Liver (tissue), 3 donors: ENCODE results near the gene DDX25.

ENCODE experiments used
- CTCF ChIP-seq: fragments of 150-350 bp; IDR thresholded peaks from 2 replicates; pipeline ENCODE4 v1.5.1; 2017; ENCODE audit warnings: improper control_type of control experiment, low read depth, low read length; ENCODE audit not compliant: missing input control
- FOXA2 ChIP-seq: IDR thresholded peaks from 2 replicates; pipeline ENCODE4 v1.6.1; 2016; ENCODE audit warnings: antibody characterized with exemption
- MAX ChIP-seq: IDR thresholded peaks from 2 replicates; pipeline ENCODE4 v1.6.1; 2016; ENCODE audit warnings: antibody characterized with exemption
- RXRA ChIP-seq, 2 donors: IDR thresholded peaks; 2 replicates each; pipeline ENCODE4 v1.6.1; 2017 to 2018; ENCODE audit warnings: antibody characterized with exemption in 2 of 2, mild to moderate bottlenecking in 1 of 2
- SP1 ChIP-seq: IDR thresholded peaks from 2 replicates; pipeline ENCODE4 v1.6.1; 2018; ENCODE audit warnings: antibody characterized with exemption, mild to moderate bottlenecking
- TAF1 ChIP-seq: conservative IDR thresholded peaks from 2 replicates; pipeline ENCODE4 v1.6.1; 2016; ENCODE audit warnings: antibody characterized with exemption, mild to moderate bottlenecking
- donor health status: healthy.
- donor health status: healthy.

DNA sequence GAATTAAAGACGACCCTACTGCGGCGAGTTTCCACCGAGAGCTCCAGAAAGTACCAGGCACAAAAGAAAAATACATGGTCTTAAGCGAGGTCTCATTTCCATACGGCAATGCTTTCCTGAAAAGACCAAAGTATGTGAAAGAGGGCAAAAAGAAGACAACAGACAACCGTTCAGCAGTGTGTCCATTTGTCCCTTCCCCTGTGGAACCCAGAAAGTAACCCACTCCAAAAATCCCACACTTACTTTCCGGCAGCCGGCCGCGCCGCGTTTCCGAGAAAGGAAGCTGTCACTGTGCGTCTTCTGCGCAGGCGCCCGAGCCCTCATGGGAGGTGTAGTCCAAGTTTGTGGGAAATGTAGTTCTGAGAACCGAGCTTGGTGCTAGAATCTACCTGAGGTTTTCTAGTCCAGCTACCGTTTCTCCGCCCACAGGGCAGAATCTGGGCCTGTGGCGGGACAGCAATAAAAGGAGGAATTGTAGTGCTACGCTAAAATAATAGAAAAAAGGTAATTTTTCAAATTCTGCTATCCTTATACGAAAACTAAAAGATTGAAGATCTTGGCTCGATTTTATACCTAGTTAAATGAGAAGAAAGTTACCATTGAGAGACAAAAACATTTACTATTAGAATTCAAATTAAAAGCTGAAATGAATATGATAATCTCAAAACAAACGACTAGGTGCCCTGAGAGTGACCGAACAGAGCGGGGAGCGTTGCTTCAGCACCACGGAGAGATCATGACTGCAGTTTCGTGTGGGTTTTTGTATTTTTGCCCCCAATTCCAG lies 1.2 kb upstream of the DDX25 start, which contains the start of gene PUS3:
- TF ChIP-seq CTCF, result no peak
- TF ChIP-seq TAF1, result peak; percentile 84
- TF ChIP-seq FOXA2, result no peak
- peak; percentile 54 for TF ChIP-seq MAX
- peak; percentile 31 for TF ChIP-seq SP1
- no peak for TF ChIP-seq RXRA (IDR thresholded peaks at IDR 0.05)
